Fibroblast of peridontal ligament (primary cell): ENCODE results near the gene CFAP77.

Experiments
- DNase-seq: peaks from one replicate; pipeline ENCODE4 v3.0.0-alpha.2; 2010; ENCODE audit errors: extremely low read depth

The CFAP77 gene

DNA sequence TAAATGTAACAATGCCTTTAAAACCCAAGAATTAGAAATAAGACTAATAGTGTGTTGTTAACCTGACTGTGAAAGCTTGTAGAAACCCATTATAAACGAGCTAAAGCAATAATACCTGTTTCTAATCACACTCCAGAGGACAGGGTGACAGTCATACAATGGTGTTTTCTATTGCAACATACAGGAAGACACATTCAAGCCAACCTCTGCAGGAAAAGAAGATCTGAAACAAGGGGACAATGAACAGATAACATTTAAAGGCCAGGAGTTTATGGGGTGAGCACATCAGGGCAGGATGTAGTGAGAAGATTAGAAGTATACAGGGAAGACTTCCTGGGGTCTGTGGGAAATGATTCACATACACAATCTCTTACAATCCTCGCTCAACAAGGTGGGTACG, 186.2 kb downstream of the CFAP77 start:
- no peak for DNase-seq

DNA sequence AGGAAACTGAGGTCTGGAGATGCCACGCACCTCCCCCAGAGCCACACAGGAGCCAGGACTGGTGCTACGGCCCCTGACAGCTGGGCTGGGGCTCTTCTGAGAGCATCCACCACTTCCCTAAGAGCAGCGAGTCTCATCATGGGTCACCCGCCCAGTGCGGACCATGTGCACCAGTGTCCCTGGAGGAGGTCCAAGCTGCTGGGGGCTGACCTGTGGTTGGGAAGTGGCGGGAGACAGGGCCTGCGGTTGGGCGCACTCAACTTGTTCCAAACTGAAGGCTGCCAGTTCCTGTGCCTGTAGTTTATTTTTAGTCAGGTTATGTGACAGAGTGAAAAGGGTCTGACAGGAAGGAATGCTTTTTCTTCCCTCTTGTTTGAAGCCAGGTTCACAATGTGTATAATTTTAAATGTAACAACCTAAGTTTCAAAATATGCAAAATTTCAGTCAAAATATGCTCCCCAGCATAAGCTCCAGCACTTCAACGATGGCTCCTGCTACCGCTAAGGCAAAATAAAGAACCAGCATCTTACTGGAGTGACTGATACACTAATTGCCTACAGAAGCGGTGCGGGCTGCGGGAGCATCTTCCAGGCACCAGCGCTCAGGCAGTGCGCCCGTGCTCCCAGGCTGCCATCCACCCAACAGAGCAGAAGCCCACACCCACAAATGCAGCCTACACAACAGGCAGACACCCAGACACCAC, 187.2 kb downstream of the CFAP77 start:
- DNase-seq: no peak

DNA sequence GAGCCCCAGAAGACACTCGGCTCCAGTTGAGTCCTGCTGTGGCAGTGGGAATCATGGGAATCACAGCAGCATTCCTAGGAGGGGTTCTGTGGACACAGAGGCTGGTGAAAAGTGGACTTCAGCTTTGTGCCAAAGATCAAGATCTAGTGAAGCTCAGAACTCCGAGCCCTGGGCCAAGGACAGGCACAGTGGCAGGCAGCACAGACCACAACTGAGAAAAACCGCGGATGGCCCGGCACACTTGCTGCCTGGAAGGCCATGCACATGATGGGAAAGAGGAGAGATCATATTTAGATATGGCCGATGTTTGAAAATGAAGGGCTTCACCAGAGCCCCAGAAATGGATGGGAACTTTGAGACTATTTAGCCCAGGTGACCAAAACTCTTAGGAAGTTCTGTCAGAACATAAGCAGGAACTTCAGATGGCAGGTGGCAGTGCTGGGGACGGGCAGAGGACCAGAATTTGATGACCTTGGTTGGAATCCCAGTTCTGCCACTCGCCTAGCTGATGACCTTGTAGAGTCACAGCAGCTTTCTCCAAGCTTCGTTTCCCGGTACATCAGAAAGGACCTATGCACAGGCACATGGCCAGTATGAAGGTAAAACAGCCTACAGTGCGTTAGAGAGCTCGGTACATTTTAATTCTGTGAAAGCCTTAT, 190.4 kb downstream of the CFAP77 start:
- no peak for DNase-seq

DNA sequence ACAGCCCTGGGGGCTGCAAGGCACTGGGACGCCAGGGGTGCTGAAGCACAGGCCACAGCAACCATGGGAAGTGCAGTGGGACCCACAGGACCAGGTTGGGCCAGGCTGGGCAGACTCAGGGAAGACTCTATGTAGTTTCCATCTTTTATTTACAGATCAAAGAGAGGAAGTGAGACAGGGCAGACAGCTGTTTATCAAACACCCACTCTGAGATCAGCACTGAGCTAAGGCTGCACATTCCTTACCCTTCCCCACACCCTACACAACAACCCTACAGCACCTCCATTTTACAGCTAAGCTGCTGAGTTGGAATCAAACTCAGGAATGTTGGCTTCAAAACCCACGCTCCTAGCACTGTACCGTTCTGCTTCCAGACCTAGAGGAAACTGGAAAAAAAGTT, 192.2 kb downstream of the CFAP77 start:
- no peak for DNase-seq

DNA sequence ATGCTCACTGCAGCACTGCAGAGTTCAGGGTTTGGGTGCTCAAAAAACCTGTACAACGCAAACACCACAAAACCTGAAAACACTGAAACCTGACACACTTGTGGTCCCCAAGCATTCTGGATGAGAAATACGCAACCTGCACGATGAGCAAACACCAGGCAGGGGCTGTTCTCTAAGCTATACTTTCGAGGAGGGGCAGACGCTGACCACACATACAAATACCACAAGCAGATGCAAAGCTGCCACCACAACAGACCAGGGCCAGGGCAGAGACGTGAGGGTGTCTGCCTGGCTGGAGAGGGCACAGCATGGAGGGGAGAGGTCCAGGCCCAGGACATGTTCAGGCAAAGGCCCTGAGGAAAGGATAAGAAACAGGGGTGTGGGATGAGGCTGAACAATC, 195.4 kb downstream of the CFAP77 start:
- DNase-seq: no peak

DNA sequence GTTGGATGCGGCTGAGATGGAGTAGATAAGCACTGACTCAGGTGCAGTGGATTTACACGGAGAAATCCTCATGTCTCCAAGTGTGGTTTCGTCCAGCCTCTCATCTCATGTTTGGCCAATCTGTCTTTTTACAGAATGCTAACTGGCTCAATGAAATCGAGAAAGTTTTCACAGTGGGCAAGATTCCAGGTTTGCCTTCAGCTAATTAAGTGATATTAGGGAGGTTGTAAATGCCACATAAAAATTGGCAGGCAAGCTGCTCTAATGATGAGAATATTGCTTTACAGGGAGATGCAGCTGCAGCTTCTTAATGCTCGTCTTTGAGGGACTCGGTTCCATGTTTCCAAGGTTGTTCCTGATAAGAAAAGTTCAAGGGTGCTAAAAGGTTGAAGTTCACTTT, 196.1 kb downstream of the CFAP77 start:
- DNase-seq: no peak

DNA sequence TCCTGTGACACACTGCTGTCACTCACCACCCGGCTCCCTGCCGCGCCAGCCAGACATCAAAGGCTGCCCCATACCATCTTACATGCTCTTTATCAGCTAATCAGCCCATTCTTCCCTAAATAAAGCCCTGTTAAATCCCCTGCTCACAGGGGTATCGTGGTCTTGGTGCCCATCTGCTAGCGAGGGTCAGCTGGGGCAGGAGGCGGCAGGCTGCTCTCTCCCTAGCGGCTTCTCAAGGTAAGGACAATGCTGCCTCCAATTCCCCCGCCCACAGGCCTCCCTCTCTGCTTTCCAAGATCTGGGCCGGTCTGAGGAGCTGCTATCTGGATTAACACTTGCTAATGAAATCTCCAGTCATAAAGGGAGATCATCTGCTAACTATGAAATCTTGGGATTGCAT, 199.2 kb downstream of the CFAP77 start:
- DNase-seq: no peak

DNA sequence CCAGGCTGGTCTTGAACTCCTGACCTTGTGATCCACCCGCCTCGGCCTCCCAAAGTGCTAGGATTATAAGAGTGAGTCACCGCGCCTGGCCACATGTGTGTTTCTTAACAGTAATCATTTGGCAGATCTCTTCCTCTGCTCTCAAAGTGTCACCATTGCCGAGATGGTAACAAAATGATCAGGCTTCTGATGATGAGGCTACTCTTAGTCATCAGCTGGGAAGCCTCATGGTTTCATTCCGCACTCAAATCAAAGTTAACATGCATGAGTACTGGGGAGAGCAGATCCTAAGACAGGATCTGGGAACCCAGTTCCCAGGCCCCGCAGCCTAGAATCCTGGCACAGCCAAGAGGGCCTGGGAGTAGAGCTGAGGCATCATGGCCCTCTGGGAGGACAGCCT, 199.8 kb downstream of the CFAP77 start:
- DNase-seq: peak; percentile 94

DNA sequence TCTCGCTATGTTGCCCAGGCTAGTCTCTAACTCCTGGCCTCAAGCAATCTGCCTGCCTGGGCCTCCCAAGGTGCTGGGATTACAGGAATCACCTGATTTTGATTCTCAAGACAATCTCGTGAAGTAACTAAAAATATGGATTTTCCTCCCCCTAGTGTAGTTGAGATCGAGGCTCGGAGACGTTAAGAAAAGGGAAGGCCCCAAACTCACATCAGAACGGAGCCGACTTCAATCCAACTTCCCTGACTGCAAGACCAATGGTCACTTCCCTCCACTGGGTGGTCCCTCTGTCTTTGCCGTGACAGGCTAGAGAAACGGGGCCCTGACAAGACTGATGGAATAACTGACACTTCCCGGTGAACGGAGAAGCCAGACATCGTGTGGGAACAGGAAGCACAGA, 200.7 kb downstream of the CFAP77 start:
- no peak for DNase-seq

DNA sequence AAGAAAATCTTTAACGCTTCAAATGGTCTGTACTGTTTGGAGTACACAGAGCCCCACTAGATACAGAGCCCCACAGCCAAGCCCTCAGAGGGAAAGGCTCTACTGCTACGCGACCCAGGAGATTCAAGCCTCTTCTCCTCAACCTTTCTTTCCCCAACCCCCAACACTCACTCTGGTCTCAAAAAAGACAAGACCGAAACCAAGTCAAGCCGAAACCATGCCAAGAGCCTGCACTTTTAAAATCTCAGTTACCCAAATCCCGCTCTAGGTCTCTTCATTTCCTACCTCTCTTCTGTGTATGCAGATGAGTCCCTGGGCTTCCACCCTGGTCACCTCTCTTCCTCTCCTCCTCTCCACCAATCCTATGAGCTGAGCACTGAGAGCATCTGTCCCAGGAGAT, 204.3 kb downstream of the CFAP77 start:
- no peak for DNase-seq

DNA sequence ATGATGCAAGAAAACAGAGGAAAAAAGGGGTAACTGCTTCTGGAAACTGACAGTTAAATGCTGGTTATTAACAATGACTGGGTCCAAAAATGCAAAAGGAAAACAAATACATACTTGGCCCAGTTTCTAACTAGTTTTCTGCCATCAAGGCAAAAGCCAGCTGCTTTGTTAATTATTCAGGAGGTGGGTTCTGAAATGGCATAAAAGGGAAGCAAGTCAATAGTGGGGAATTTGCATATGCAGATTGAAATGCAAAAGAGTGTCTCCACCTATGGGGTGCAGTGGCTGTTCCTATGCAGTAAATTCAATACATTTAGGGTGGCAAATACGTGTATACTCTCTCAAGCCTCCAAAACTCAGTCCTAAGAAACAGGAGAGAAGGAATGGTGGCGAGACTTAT, 205.8 kb downstream of the CFAP77 start:
- no peak for DNase-seq

DNA sequence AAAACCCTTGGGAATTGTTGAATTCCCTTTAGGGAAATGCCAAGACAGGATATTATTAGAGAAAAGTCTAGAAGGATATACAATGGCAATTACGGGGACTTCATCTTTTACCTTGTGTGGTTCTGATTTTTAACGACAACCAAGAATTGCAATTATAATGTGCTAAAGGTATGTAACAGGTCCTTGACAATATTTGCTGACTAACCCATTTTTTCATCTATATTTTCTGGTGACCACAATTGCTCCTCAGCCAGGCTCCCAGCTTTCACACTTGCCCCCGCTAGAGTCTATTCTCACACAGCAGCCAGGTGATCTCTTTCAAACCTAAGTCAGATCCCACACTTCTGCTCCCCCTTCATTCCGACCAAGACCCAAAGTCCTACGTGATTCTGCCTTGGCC, 206.7 kb downstream of the CFAP77 start:
- no peak for DNase-seq

DNA sequence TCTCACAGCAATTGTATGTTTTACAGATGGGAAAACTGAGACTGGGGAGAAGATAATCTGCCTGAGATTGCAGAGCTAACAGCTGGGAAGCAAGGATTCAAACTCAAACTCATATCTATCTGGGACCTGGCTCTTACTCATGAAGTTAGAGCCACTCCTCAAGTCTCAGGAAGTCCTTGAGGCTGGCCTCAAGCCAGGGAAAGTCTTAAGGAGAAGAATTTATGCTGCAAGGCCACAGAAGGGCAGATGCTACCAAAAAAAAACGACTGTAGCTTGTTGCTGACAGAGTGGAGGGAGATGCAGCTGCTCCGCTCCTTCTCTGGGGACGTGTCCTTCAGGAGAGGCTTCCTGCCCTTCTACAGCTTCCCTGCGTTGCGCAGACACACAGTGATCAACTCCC, 212.1 kb downstream of the CFAP77 start:
- DNase-seq: peak; percentile 3
